HFF-Myc (cell line): ENCODE data around the gene USP14.

ENCODE experiments used
- DNase-seq: peaks from one replicate; pipeline ENCODE4 v3.0.0-alpha.2; 2011; ENCODE audit warnings: low read depth; ENCODE audit errors: extremely low read depth
- H3K4me3 ChIP-seq: replicated peaks from 2 replicates; pipeline ENCODE4 v1.5.1; 2011; ENCODE audit warnings: low read depth, mild to moderate bottlenecking, control low read depth, low read length
- TF ChIP-seq, protein P1 (sequence below): IDR thresholded peaks from 2 replicates; pipeline ENCODE4 v1.5.1; 2012; ENCODE audit warnings: mild to moderate bottlenecking, low read depth, low read length, control low read depth; ENCODE audit errors: missing control alignments

USP14 gene

DNA sequence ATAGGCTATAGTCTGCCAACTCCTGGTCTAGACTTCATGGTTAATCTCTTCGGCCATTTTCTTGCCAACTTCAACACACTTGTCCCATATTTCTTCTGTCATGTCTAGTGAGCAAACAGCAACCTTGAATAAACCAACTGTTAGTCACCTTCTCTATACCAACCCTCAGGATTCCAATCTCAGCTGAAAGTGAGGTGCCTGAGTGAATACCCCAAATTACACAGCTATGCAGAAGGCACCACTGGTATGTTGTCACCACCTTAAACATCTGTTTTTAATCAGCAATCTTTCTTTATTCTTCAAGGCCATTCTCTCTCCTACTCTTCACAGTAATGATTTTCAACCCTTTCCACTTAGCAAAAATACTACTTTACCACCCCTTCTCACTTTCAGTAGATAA is 70.2 kb downstream of the USP14 start:
- no peak overlapping the region for H3K4me3 ChIP-seq
- TF ChIP-seq, protein P1, sequence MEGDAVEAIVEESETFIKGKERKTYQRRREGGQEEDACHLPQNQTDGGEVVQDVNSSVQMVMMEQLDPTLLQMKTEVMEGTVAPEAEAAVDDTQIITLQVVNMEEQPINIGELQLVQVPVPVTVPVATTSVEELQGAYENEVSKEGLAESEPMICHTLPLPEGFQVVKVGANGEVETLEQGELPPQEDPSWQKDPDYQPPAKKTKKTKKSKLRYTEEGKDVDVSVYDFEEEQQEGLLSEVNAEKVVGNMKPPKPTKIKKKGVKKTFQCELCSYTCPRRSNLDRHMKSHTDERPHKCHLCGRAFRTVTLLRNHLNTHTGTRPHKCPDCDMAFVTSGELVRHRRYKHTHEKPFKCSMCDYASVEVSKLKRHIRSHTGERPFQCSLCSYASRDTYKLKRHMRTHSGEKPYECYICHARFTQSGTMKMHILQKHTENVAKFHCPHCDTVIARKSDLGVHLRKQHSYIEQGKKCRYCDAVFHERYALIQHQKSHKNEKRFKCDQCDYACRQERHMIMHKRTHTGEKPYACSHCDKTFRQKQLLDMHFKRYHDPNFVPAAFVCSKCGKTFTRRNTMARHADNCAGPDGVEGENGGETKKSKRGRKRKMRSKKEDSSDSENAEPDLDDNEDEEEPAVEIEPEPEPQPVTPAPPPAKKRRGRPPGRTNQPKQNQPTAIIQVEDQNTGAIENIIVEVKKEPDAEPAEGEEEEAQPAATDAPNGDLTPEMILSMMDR, result no peak
- no peak for DNase-seq

DNA sequence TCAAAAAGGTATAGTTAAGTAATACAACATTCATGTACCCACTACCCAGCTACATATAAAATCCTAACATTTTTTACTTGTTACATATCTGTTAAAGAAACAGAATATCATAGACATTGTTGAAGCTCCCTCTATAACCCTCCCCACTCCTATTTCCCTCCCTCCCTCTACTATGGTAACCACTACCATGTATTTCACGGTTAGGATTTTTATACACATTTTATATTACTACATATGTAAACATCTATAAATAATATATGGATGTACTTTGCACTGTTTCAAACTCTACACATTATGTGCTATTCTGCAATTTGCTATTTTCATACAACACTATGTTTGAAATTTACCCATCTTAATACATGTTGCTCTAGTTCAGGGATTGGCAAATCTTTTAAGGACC is 73.2 kb downstream of the USP14 start:
- DNase-seq, result no peak
- TF ChIP-seq, protein P1, result no peak
- H3K4me3 ChIP-seq, result no peak overlapping the region

DNA sequence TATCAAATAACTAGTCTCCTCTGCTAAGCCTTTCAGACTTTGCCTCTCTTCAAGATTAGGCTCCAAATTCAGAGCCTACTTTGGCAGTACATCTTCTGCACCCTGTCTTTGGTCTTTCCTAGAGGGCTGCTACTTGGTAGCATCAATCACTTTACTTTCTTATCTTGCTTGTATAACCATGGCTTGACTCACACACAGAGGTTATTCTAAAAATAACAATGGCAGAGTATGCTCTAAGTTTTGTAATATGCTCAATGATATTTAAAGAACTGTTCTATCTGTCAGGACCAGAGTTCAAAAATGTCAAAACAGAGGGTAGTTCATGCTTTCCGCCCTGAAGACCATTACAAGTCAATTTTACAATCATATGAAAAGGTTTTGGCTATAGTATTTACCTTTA is 81.8 kb downstream of the USP14 start:
- TF ChIP-seq, protein P1, result no peak

DNA sequence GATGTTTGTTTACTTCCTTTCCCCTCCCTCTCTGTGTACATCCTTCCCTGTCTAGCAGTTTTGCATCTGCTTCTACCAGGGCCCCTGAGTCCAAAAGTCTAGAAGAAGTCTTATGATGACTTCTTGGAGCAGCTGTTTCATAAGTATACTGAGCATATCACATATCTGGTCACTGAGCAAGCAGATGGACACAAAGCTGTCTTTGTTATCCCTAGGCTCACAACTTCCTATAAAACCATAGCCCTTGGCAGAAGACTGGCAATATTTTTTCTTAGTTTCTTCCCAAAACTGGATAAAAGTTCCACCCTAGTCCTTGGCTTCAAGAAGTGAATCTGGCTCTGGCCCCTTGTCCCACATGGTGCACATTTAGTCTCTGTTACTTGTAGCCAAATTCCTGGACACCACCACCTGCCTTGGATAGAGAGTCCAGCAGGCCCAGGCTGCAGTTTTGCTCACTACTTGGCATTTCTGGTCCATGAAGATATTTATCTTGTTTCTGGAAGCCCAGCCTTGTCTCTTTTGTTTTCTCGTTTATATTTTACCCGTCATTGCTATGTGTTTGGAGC is 87.0 kb downstream of the USP14 start:
- TF ChIP-seq, protein P1, result no peak
- no peak for DNase-seq
- H3K4me3 ChIP-seq, result no peak overlapping the region

More for the DNA sequence above, 81.8 kb downstream of the USP14 start:
- H3K4me3 ChIP-seq, result no peak overlapping the region
- DNase-seq, result no peak

DNA sequence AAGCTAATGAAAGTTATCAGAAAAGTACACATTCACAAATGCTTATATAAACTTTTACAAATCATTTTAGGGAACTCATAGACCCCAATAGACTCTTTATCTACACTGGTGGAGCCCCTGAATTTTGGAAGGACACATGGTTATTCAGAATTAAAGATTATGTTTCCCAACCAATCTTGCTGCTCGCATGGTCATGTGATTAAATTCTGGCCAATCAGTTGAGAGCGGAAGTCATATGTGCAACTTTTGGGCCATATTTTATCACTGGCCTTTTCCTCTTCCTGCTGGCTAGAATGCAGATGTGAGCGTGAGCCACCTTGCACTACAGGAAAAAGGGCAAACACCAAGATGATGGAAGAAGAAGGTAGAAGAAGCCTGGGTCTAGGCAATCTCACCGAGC is 89.7 kb downstream of the USP14 start:
- no peak for DNase-seq
- H3K4me3 ChIP-seq, result no peak overlapping the region
- TF ChIP-seq, protein P1, result no peak

DNA sequence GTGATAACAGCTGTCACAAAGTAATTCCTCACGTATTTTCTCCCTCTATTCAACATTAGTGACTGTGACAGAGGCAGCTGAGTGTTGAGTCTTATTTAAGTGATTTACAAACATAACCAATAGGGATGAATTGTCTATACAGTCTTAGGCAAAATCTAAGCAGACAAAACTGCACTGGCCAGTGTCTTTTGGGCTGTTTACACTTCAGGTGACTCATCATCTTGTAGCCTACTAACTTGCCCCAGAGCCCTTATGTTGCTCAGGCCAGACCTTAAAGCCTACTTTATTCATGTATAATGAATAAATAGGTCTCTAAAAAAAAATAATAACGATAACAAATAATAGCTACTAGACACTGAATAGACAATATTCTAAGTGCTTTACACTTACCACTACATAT is 92.3 kb downstream of the USP14 start:
- no peak overlapping the region for H3K4me3 ChIP-seq
- TF ChIP-seq, protein P1, result no peak
- DNase-seq, result no peak

DNA sequence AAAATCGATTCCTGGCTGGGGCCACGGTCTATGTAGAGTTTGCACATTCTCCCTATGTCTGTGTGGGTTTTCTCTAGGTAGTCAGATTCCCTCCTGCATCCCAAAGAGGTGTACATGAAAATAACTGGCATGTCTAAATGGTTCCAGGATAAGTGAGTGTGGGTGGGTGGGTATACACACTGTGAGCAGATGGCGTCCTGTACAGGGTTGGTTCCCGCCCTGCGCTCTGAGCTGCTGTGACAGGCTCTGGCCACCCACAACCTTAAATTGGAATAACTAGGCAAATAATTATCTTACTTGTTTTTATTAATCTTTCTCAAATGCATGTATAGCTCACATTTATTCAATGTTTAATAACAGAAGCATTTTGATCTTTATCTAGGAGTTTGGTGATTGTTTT is 93.2 kb downstream of the USP14 start:
- TF ChIP-seq, protein P1, result no peak
- H3K4me3 ChIP-seq, result no peak overlapping the region
- DNase-seq, result no peak
